Measurements from ENCODE around the gene PRSS57. TPM values are rescaled to one million over a fixed set of nuclear protein-coding genes. Genes with fewer than 3 reads are reported as not detected.

The PRSS57 gene
- polyA plus RNA-seq, 1 donor (not counting 4 experiments of a cell fraction or from before 2014, with no cell fraction given), result not detected

DNA sequence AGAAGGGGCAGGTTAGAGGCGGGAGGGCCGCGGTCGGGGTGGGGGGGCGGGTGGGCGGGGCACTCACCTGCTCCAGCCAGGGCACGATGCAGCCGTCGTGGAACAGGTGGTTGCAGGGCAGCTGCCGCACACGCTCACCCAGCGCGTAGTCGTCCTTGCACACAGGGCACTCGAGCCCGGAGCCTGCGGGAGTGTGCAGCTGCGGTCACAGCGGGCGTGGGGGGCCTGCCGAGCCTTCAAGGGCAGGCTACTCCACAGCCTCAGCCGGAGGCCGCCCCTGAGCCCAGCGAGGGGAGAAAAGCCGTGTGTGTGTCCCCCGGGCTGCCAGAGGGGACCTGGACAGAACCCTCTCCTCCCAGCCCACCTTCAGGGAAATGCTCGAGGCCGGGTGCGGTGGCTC lies 46.9 kb downstream of the PRSS57 start:
- DNase-seq (ENCODE audit: low read depth, low spot score), result no peak
- no peaks in the 10 kb centered on the region for H3K9me1 ChIP-seq (ENCODE audit: control insufficient read depth, extremely low read depth, insufficient read depth, low read length)
- H3K4me3 ChIP-seq (ENCODE audit: control insufficient read depth in 2 of 3, extremely low read depth in 1 of 3, insufficient read depth in 2 of 3, low read depth in 1 of 3, low read length in 3 of 3), result no peak overlapping the region
- no peak overlapping the region for H2AFZ ChIP-seq (ENCODE audit: control insufficient read depth, low read length)
- peaks cover 34% of the 10 kb centered on the region for H3K79me2 ChIP-seq (ENCODE audit: control insufficient read depth, insufficient read depth, low read length)
- H3K9ac ChIP-seq (ENCODE audit: control insufficient read depth, extremely low read depth, insufficient read depth, low read length), result no peak overlapping the region
- TF ChIP-seq CTCF (optimal IDR thresholded peaks at IDR 0.05 in 1 of 3, IDR thresholded peaks at IDR 0.05 in 1 of 3, conservative IDR thresholded peaks at IDR 0.05 in 1 of 3; ENCODE audit: extremely low read depth in 1 of 3, insufficient read depth in 2 of 3, low read length in 3 of 3), result no peak
- no peak for TF ChIP-seq EZH2 (IDR thresholded peaks at IDR 0.05; ENCODE audit: low read length)
- H3K4me1 ChIP-seq (ENCODE audit: control insufficient read depth, extremely low read depth, insufficient read depth, low read length), result no peaks in the 10 kb centered on the region
- peaks cover 17% of the 10 kb centered on the region for H4K20me1 ChIP-seq (ENCODE audit: control insufficient read depth, extremely low read depth, insufficient read depth, low read length)
- peaks cover 25 to 29% of the 10 kb centered on the region in 2 experiments for H3K36me3 ChIP-seq (ENCODE audit: control insufficient read depth in 2 of 2, extremely low read depth in 1 of 2, insufficient read depth in 2 of 2, low read length in 2 of 2)
- dilution Hi-C loops (cut with MboI; ENCODE audit: extremely low pct_ligation_motif_present, low sequenced_read_pairs), result no loop called here
- H3K27me3 ChIP-seq (ENCODE audit: control insufficient read depth, extremely low read depth, insufficient read depth, low read length), result no peaks in the 10 kb centered on the region
- H3K27ac ChIP-seq (ENCODE audit: control insufficient read depth, insufficient read depth, low read length), result no peak overlapping the region
- no peak for FAIRE-seq
- no peak overlapping the region for H3K4me2 ChIP-seq (ENCODE audit: control insufficient read depth, extremely low read depth, insufficient read depth, low read depth, low read length)
- no peaks in the 10 kb centered on the region for H3K9me3 ChIP-seq (ENCODE audit: control insufficient read depth, low read depth, low read length)

- DNase-seq (ENCODE audit: low read depth, low spot score) (no peak), FAIRE-seq (no peak)
- Histone ChIP-seq H4K20me1 (ENCODE audit: control insufficient read depth, extremely low read depth, insufficient read depth, low read length) (peaks cover 11% of the 10 kb centered on the region), H3K79me2 (ENCODE audit: control insufficient read depth, insufficient read depth, low read length) (peaks cover 28% of the 10 kb centered on the region), H3K27me3 (ENCODE audit: control insufficient read depth, extremely low read depth, insufficient read depth, low read length) (no peaks in the 10 kb centered on the region), H3K4me1 (ENCODE audit: control insufficient read depth, extremely low read depth, insufficient read depth, low read length) (no peaks in the 10 kb centered on the region), H3K36me3 (ENCODE audit: control insufficient read depth in 2 of 2, extremely low read depth in 1 of 2, insufficient read depth in 2 of 2, low read length in 2 of 2) (peaks cover 19 to 28% of the 10 kb centered on the region in 2 experiments), H3K9ac (ENCODE audit: control insufficient read depth, extremely low read depth, insufficient read depth, low read length) (no peak overlapping the region), H3K4me2 (ENCODE audit: control insufficient read depth, extremely low read depth, insufficient read depth, low read depth, low read length) (no peak overlapping the region), H2AFZ (ENCODE audit: control insufficient read depth, low read length) (no peak overlapping the region), H3K9me3 (ENCODE audit: control insufficient read depth, low read depth, low read length) (no peaks in the 10 kb centered on the region), H3K4me3 (ENCODE audit: control insufficient read depth in 2 of 3, extremely low read depth in 1 of 3, insufficient read depth in 2 of 3, low read depth in 1 of 3, low read length in 3 of 3) (no peak overlapping the region), H3K9me1 (ENCODE audit: control insufficient read depth, extremely low read depth, insufficient read depth, low read length) (no peaks in the 10 kb centered on the region), H3K27ac (ENCODE audit: control insufficient read depth, insufficient read depth, low read length) (no peak overlapping the region)
- TF ChIP-seq EZH2 (IDR thresholded peaks at IDR 0.05; ENCODE audit: low read length) (no peak), CTCF (optimal IDR thresholded peaks at IDR 0.05 in 1 of 3, IDR thresholded peaks at IDR 0.05 in 1 of 3, conservative IDR thresholded peaks at IDR 0.05 in 1 of 3; ENCODE audit: extremely low read depth in 1 of 3, insufficient read depth in 2 of 3, low read length in 3 of 3) (no peak)
- dilution Hi-C loops (cut with MboI; ENCODE audit: extremely low pct_ligation_motif_present, low sequenced_read_pairs), result no loop called here
These were observed 47.5 kb downstream of the PRSS57 start for GRCh38 chr19:647566-648284.

Data from keratinocyte (primary cell).